Fibroblast of villous mesenchyme (primary cell): ENCODE measurements around the gene CDC42EP5. TPM values are rescaled to one million over a fixed set of nuclear protein-coding genes. Genes with fewer than 3 reads are reported as not detected.
"Not testable (repeated sequence)": the region's sequence is repeated elsewhere in the genome, so short reads cannot be mapped to it uniquely, and the experiment has no call there.

ENCODE experiments used
- DNase-seq: peaks from one replicate; pipeline ENCODE4 v3.0.0-alpha.2; 2010; ENCODE audit warnings: low read depth
- H3K4me3 ChIP-seq: 2 replicates; pipeline ENCODE4 v1.5.1; 2011; ENCODE audit warnings: low read depth, mild to moderate bottlenecking, low read length
- total RNA-seq: library from RNA; depleted of rRNA; stranded (reverse); fragments of >200 nt; gene quantifications from 2 replicates; pipeline ENCODE4 v1.2.3, GENCODE V29; 2012
- TF ChIP-seq, protein P1 (sequence below): IDR thresholded peaks from 2 replicates; pipeline ENCODE4 v1.5.1; 2012; ENCODE audit warnings: low read depth, mild to moderate bottlenecking, low read length; ENCODE audit not compliant: insufficient read depth

The CDC42EP5 gene
- total RNA-seq, 1 donor, result 12.5 TPM

- peak within 1 kb of the TSS; percentile 99 for H3K4me3 ChIP-seq
- TF ChIP-seq, protein P1, sequence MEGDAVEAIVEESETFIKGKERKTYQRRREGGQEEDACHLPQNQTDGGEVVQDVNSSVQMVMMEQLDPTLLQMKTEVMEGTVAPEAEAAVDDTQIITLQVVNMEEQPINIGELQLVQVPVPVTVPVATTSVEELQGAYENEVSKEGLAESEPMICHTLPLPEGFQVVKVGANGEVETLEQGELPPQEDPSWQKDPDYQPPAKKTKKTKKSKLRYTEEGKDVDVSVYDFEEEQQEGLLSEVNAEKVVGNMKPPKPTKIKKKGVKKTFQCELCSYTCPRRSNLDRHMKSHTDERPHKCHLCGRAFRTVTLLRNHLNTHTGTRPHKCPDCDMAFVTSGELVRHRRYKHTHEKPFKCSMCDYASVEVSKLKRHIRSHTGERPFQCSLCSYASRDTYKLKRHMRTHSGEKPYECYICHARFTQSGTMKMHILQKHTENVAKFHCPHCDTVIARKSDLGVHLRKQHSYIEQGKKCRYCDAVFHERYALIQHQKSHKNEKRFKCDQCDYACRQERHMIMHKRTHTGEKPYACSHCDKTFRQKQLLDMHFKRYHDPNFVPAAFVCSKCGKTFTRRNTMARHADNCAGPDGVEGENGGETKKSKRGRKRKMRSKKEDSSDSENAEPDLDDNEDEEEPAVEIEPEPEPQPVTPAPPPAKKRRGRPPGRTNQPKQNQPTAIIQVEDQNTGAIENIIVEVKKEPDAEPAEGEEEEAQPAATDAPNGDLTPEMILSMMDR, result no peak
- DNase-seq, result peak; percentile 99
Measured at GRCh38 chr19:54448774-54449700, 24.1 kb downstream of the CDC42EP5 start, which contains the start of gene LENG8. Gene LENG8 (plus strand): TSS chr19:54449199. CDS start chr19:54451345, 2,146 bp downstream.

DNA sequence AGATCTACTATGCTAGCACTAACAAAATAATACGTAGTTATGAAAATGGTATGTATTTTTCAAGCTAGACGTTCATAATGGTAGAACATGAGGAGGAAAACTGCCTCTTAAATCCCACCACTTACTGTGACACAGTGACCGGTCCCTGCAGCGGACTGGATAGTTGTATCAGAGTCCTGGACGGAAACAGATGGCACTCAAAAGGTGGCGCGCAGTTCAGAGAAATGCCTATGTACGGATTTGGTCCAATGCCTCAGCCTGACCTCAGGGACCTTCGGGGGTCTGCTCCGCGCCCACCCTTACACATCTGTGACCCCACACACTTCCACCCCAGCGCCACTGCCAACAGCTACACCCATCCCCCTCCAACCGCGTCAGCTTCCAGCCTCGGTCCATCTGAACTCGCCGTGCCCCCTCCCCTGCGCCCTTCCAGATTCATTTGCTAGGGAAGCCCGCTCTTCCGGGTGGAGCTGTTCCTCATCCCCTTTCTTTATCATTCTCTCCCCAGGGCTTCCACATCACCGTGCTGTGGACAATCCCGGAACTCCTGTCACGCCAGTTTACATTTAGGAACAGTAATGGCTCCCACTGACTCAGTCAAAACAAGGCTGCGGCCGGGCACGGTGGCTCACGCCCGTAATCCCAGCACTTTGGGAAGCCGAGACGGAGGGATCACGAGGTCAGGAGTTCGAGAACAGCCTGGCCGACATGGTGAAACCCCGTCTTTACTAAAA, 24.9 kb downstream of the CDC42EP5 start:
- TF ChIP-seq, protein P1, result peak; percentile 9
- H3K4me3 ChIP-seq, result peak overlapping the region; percentile 99
- DNase-seq, result peak; percentile 76

GRCh38 chr19:54446349-54446748, 26.7 kb downstream of the CDC42EP5 start:
- DNase-seq, H3K4me3 ChIP-seq: not testable (repeated sequence)
- TF ChIP-seq, protein P1, result peak; percentile 16

DNA sequence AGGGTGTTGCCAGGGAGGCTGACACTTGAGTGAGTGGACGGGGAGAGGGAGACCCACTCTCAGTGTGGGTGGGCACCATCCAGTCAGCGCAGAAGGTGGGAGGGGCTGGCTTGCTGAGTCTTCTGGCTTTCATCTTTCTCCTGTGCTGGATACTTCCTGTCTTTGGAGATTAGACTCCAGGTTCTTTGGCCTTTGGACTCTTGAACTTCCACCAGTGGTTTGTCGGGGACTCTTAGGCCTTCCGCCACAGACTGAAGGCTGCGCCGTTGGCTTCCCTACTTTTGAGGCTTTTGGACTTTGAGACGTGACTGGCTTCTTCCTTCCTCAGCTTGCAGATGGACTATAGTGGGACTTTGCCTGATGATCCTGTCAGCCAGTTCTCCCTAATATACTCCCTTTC, 28.4 kb downstream of the CDC42EP5 start:
- TF ChIP-seq, protein P1, result no peak
- no peak overlapping the region for H3K4me3 ChIP-seq
- DNase-seq, result no peak

GRCh38 chr19:54440641-54441040, 32.5 kb downstream of the CDC42EP5 start:
- H3K4me3 ChIP-seq, result no peak overlapping the region
- DNase-seq, result no peak
- TF ChIP-seq, protein P1, result no peak

- peak; percentile 22 for DNase-seq
Measured at GRCh38 chr19:54439174-54439851, 33.8 kb downstream of the CDC42EP5 start.

More at GRCh38 chr19:54439174-54439851, 33.8 kb downstream of the CDC42EP5 start:
- TF ChIP-seq, protein P1, result peak; percentile 46
- no peak overlapping the region for H3K4me3 ChIP-seq
